SU-DHL-6 (cell line): Measurements from ENCODE around the gene DGKH.

ENCODE experiments used
- CTCF ChIP-seq: fragments of 200-600 bp; sonication (generic); IDR thresholded peaks from one replicate; pipeline ENCODE4 v1.5.1; 2017; ENCODE audit warnings: antibody characterized with exemption, mild to moderate bottlenecking, low read length, moderate library complexity; ENCODE audit not compliant: insufficient read depth, poor library complexity, severe bottlenecking
- EZH2phosphoT487 ChIP-seq: fragments of 200-600 bp; sonication (generic), shearing (Covaris generic); conservative IDR thresholded peaks from 2 replicates; pipeline ENCODE4 v1.6.1; 2018; ENCODE audit warnings: mild to moderate bottlenecking, antibody characterized with exemption, low read length, moderate library complexity, mixed read lengths

GRCh38 chr13:42239161-42239560 lies 190.7 kb downstream of the DGKH start:
- TF ChIP-seq CTCF (no peak), EZH2phosphoT487 (no peak)
